Testis (tissue), 3 donors: ENCODE results near the gene ETV5. TPM values are rescaled to one million over a fixed set of nuclear protein-coding genes. Genes with fewer than 3 reads are reported as not detected.
A peak's percentile ranks its signal among the peaks of the same experiment; 100 is the strongest.

Experiments
- DNase-seq: peaks from one replicate; pipeline ENCODE4 v3.0.0-alpha.2; 2019
- H3K27ac ChIP-seq, 2 donors: fragments of 200-600 bp; sonication (generic); one replicate each; pipeline ENCODE4 v1.5.1; 2019
- H3K27me3 ChIP-seq: fragments of 200-600 bp; sonication (generic); one replicate; pipeline ENCODE4 v1.5.1; 2019
- H3K36me3 ChIP-seq: fragments of 200-600 bp; sonication (generic); one replicate; pipeline ENCODE4 v1.5.1; 2017; ENCODE audit warnings: low read depth; ENCODE audit errors: missing control alignments
- H3K4me1 ChIP-seq: fragments of 200-600 bp; sonication (generic); one replicate; pipeline ENCODE4 v1.5.1; 2019
- H3K4me3 ChIP-seq, 2 donors: fragments of 200-600 bp; sonication (generic); one replicate each; pipeline ENCODE4 v1.5.1; 2017 to 2019
- H3K9me3 ChIP-seq: fragments of 200-600 bp; sonication (generic); one replicate; pipeline ENCODE4 v1.5.1; 2017
- POLR2A ChIP-seq: fragments of 450-650 bp; IDR thresholded peaks from one replicate; pipeline ENCODE4 v1.6.1; 2017; ENCODE audit warnings: antibody characterized with exemption, mild to moderate bottlenecking, moderate library complexity
- WGBS, 2 donors: methylation state at CpG; one replicate each; pipeline ENCODE4 v1.1.5; 2018; 5-methylcytosine and 5-hydroxymethylcytosine counted together
- intact Hi-C: fragments of 100-400 bp; cut with DNase I; formaldehyde crosslinking; loops from one replicate; pipeline ENCODE4 v1.15.1; 2023; ENCODE audit warnings: low total_unique reads
- polyA plus RNA-seq: library from polyadenylated mRNA; stranded (reverse); fragments of 350-450 nt; fragmentation: Illumina TruSeq; extraction: RNeasy Lipid Tissue Mini Kit (QIAGEN cat#74804); gene quantifications from one replicate; pipeline ENCODE4 v1.2.3, GENCODE V29; 2014; ENCODE audit warnings: low read depth, low replicate concordance; ENCODE audit not compliant: insufficient read depth
- total RNA-seq, 2 donors: library from RNA; depleted of rRNA; stranded (reverse); fragments of >200 nt; gene quantifications; one replicate each; pipeline ENCODE4 v1.2.3, GENCODE V29; 2016
- TF ChIP-seq, protein P1 (sequence below), 3 experiments: fragments of 450-650 bp in 2 of 3; fragments of 200-600 bp in 1 of 3; sonication (generic) in 1 of 3; IDR thresholded peaks; one replicate each; pipeline ENCODE4 v1.5.1; 2016 to 2019; ENCODE audit warnings: antibody characterized with exemption in 3 of 3, mild to moderate bottlenecking in 2 of 3, moderate library complexity in 1 of 3

ETV5 gene
- total and polyA plus RNA-seq, 3 donors from 2014 or later, result 15.7 to 22.4 (median 20.8) TPM

DNA sequence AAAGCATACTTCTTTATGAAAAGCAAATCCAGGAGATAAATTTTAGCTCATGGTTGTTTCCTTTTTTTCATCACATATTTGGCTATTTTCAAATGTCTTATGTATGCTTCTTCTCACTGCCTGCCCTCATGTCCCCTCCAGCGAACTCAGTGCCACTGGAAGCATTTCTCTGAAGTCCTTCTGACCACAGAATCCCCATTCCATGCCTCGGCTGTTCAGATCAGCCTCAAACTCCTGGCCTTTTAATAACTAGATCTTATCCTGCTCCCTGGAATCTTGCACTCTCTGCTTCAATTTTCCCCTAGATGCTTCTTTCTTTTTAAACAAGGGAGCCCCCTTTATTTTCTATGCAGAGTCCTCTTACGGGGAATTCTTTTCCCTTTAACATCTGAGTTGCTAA lies 10.1 kb downstream of the ETV5 start:
- Histone ChIP-seq H3K4me1 (peaks cover 23% of the 10 kb centered on the region), H3K4me3 (no peak overlapping the region), H3K9me3 (no peaks in the 10 kb centered on the region), H3K27ac (no peak overlapping the region), H3K27me3 (no peaks in the 10 kb centered on the region), H3K36me3 (no peaks in the 10 kb centered on the region)
- 65 to 73% methylated on average over 3 of the region's 3 CpGs for WGBS, 2 donors
- no peak for TF ChIP-seq POLR2A
- TF ChIP-seq, protein P1, sequence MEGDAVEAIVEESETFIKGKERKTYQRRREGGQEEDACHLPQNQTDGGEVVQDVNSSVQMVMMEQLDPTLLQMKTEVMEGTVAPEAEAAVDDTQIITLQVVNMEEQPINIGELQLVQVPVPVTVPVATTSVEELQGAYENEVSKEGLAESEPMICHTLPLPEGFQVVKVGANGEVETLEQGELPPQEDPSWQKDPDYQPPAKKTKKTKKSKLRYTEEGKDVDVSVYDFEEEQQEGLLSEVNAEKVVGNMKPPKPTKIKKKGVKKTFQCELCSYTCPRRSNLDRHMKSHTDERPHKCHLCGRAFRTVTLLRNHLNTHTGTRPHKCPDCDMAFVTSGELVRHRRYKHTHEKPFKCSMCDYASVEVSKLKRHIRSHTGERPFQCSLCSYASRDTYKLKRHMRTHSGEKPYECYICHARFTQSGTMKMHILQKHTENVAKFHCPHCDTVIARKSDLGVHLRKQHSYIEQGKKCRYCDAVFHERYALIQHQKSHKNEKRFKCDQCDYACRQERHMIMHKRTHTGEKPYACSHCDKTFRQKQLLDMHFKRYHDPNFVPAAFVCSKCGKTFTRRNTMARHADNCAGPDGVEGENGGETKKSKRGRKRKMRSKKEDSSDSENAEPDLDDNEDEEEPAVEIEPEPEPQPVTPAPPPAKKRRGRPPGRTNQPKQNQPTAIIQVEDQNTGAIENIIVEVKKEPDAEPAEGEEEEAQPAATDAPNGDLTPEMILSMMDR (IDR thresholded peaks at IDR 0.05), result no peak
- intact Hi-C loops, result no loop called here
- DNase-seq, result no peak

DNA sequence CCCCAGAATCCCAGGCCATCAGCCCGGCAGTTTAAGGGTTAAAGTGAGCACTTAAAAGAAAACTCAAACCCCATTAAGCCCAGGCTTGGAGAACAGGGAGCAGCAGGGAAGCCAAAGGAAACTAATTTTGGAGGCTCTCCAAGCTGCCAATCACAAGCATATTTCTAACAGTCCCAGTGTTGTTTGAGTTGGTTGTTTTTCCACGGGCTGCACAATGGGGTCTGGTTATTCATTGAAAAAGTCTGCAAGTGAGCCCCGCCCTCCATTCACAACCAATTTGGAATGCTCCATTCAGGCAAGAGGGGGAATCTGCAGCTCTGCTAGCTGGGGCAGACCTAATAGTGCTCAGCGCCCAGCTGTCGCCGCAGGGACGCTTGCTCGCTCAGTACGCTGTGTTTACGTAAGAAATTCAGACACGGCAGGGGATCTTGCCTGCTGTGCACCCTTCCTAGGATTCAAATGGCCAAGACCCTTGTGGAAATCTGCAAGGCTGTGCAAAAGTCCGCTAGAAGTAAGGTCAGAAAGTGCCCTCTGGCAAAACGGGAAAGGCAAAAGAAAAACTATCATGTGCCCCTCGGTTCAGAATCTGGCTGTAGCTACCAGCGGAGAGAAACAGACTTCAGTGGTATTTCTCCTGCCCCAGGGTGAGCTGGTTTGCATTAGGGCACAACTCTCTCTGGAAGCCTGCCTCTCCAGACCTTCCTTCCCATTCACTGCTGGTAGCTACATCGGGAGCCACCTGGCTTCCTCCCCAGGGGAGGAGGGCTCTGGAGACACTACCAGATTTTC lies 11.0 kb downstream of the ETV5 start:
- TF ChIP-seq POLR2A, result no peak
- TF ChIP-seq, protein P1 (IDR thresholded peaks at IDR 0.05), result no peak
- no peaks in the 10 kb centered on the region for H3K27me3 ChIP-seq
- H3K36me3 ChIP-seq, result no peaks in the 10 kb centered on the region
- no peak overlapping the region for H3K27ac ChIP-seq
- H3K4me1 ChIP-seq, result peaks cover 23% of the 10 kb centered on the region
- 0 to 1% methylated on average over 16 of the region's 16 CpGs for WGBS, 2 donors
- peak overlapping the region in 1 of 2 donors; percentile 37 for H3K4me3 ChIP-seq
- no peaks in the 10 kb centered on the region for H3K9me3 ChIP-seq
- intact Hi-C loops, result no loop called here
- DNase-seq, result peak; percentile 80

DNA sequence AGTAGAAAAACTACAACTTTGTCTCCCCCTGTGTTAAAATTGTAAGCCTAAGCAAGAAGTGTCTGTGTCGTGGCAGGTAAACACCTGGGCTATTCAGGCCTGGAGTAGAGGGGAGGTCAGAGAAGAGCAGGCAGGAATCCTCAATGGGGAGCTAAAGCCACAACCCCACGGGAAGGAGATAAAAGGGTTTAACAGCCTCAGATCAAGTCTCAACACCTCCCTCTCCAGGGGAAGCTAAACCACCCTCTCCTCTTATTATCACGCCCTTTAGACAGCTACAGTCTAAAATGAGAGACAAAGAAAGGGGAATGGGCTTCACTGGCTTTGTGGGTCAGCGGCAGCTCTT lies 11.6 kb downstream of the ETV5 start:
- TF ChIP-seq, protein P1 (IDR thresholded peaks at IDR 0.05), result no peak
- no peak for TF ChIP-seq POLR2A
- H3K9me3 ChIP-seq, result no peaks in the 10 kb centered on the region
- H3K4me3 ChIP-seq, result no peak overlapping the region
- WGBS, 2 donors, result 36 to 54% methylated on average over 4 of the region's 4 CpGs
- H3K36me3 ChIP-seq, result no peaks in the 10 kb centered on the region
- no peak overlapping the region for H3K27ac ChIP-seq
- H3K27me3 ChIP-seq, result no peaks in the 10 kb centered on the region
- no peak for DNase-seq
- peaks cover 23% of the 10 kb centered on the region for H3K4me1 ChIP-seq
- intact Hi-C loops, result no loop called here

DNA sequence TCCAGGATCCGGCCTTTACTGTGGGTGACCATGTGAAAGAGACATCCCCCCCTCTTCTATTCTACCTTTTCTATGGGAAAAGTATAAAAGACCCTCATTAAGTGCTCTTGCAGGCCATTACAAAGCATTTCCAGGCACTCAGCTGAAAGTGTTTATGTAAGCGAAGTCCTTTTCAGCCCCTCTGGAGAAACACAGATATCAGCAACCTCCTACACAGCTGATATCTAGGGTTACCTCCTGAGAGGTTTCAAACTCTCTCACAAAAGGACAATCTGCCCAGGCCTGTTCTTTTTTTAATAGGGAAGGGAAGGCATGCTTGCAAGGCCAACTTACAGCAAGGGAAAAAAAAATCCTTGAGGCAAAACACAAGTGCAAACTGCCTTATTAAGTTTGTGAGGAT lies 12.6 kb downstream of the ETV5 start:
- intact Hi-C loops, result no loop called here
- DNase-seq, result no peak
- H3K9me3 ChIP-seq, result no peaks in the 10 kb centered on the region
- 45 to 60% methylated on average over 2 of the region's 2 CpGs for WGBS, 2 donors
- no peaks in the 10 kb centered on the region for H3K27me3 ChIP-seq
- no peak overlapping the region for H3K4me3 ChIP-seq
- H3K4me1 ChIP-seq, result peaks cover 23% of the 10 kb centered on the region
- H3K36me3 ChIP-seq, result no peaks in the 10 kb centered on the region
- TF ChIP-seq POLR2A, result no peak
- H3K27ac ChIP-seq, result no peak overlapping the region

DNA sequence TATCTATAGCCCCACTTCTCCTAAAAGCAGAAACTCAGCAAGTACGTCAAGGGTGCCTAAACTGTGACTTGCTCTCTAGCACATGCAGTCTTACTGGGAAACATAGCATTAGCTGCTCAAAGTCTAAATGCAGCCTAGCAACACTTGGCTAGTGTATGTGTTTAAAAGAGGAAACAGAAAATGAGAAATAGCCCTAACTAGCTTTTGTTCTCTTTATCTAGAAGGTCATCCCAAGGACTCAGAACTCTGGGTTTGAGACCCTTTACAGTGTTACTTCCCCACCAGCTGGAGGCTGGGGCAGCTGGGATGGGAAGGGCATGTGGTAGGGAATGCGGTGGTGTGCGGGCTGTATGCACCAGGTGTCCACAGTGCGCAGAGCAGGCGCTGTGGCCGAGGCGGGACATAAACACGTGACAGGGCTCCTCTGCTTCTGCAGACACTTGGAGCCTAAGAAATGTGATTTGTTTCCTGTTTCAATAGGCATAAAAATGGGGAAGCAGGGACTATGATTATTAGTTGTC lies 13.3 kb downstream of the ETV5 start:
- 67 to 70% methylated on average over 8 of the region's 8 CpGs for WGBS, 2 donors

More for the DNA sequence above, 13.3 kb downstream of the ETV5 start:
- peak; percentile 45 for DNase-seq
- no peaks in the 10 kb centered on the region for H3K27me3 ChIP-seq
- no peak for TF ChIP-seq POLR2A
- TF ChIP-seq, protein P1 (IDR thresholded peaks at IDR 0.05), result no peak
- no peaks in the 10 kb centered on the region for H3K36me3 ChIP-seq
- no peak overlapping the region for H3K27ac ChIP-seq
- no peak overlapping the region for H3K4me3 ChIP-seq
- peaks cover 23% of the 10 kb centered on the region for H3K4me1 ChIP-seq
- H3K9me3 ChIP-seq, result no peaks in the 10 kb centered on the region
- intact Hi-C loops, result no loop called here
